ENCODE measurements around the gene ZSCAN23.

ZSCAN23 gene

GRCh38 chr6:28443112-28443773 lies at the start of gene ZSCAN23:
ZSCAN23 (minus strand) TSS chr6:28443491; CDS start chr6:28436266, 7,225 bp downstream.
- H3K27me3 ChIP-seq (ENCODE audit: control insufficient read depth, insufficient read depth, low read length): no peaks in the 10 kb centered on the region
- H3K9ac ChIP-seq (ENCODE audit: low read depth, low read length): peak within 1 kb of the TSS; percentile 82
- no peaks in the 10 kb centered on the region for H3K9me3 ChIP-seq (ENCODE audit: control insufficient read depth, insufficient read depth, low read length)
- no peaks in the 10 kb centered on the region for H3K4me1 ChIP-seq (ENCODE audit: control insufficient read depth, insufficient read depth, low read length)
- H3K27ac ChIP-seq (ENCODE audit: low read depth, low read length): peak within 1 kb of the TSS; percentile 86
- H3K4me3 ChIP-seq (ENCODE audit: low read depth, low read length): peak within 1 kb of the TSS; percentile 85
- no peaks in the 10 kb centered on the region for H3K36me3 ChIP-seq (ENCODE audit: control insufficient read depth, insufficient read depth, low read length)

GRCh38 chr6:28491984-28492317 lies 48.7 kb upstream of the ZSCAN23 start:
- H3K27me3 ChIP-seq (ENCODE audit: control insufficient read depth, insufficient read depth, low read length): no peaks in the 10 kb centered on the region
- no peaks in the 10 kb centered on the region for H3K9me3 ChIP-seq (ENCODE audit: control insufficient read depth, insufficient read depth, low read length)
- H3K27ac ChIP-seq (ENCODE audit: low read depth, low read length): no peak overlapping the region
- H3K4me1 ChIP-seq (ENCODE audit: control insufficient read depth, insufficient read depth, low read length): peaks cover 4% of the 10 kb centered on the region; the same call in 1 of the 2 replicates
- H3K9ac ChIP-seq (ENCODE audit: low read depth, low read length): no peak overlapping the region
- no peak overlapping the region; the same call in 1 of the 2 replicates for H3K4me3 ChIP-seq (ENCODE audit: low read depth, low read length)
- H3K36me3 ChIP-seq (ENCODE audit: control insufficient read depth, insufficient read depth, low read length): no peaks in the 10 kb centered on the region

- no peaks in the 10 kb centered on the region for H3K27me3 ChIP-seq (ENCODE audit: control insufficient read depth, insufficient read depth, low read length)
- H3K27ac ChIP-seq (ENCODE audit: low read depth, low read length): peak overlapping the region; percentile 75
- peak overlapping the region; percentile 71; the same call in 1 of the 2 replicates for H3K9ac ChIP-seq (ENCODE audit: low read depth, low read length)
- H3K9me3 ChIP-seq (ENCODE audit: control insufficient read depth, insufficient read depth, low read length): no peaks in the 10 kb centered on the region
- peak overlapping the region; percentile 85 for H3K4me3 ChIP-seq (ENCODE audit: low read depth, low read length)
- peaks cover 4% of the 10 kb centered on the region; the same call in 1 of the 2 replicates for H3K4me1 ChIP-seq (ENCODE audit: control insufficient read depth, insufficient read depth, low read length)
- no peaks in the 10 kb centered on the region for H3K36me3 ChIP-seq (ENCODE audit: control insufficient read depth, insufficient read depth, low read length)
Observed at GRCh38 chr6:28490205-28490890, 47.1 kb upstream of the ZSCAN23 start.

- H3K27me3 ChIP-seq (ENCODE audit: control insufficient read depth, insufficient read depth, low read length): no peaks in the 10 kb centered on the region
- no peaks in the 10 kb centered on the region for H3K36me3 ChIP-seq (ENCODE audit: control insufficient read depth, insufficient read depth, low read length)
- H3K4me3 ChIP-seq (ENCODE audit: low read depth, low read length): peak overlapping the region; percentile 85
- H3K9me3 ChIP-seq (ENCODE audit: control insufficient read depth, insufficient read depth, low read length): no peaks in the 10 kb centered on the region
- H3K9ac ChIP-seq (ENCODE audit: low read depth, low read length): peak overlapping the region; percentile 71
- peak overlapping the region; percentile 75 for H3K27ac ChIP-seq (ENCODE audit: low read depth, low read length)
- peaks cover 4% of the 10 kb centered on the region; the same call in 1 of the 2 replicates for H3K4me1 ChIP-seq (ENCODE audit: control insufficient read depth, insufficient read depth, low read length)
Observed at GRCh38 chr6:28489366-28490204, 46.3 kb upstream of the ZSCAN23 start.

GRCh38 chr6:28488916-28489365 lies 45.6 kb upstream of the ZSCAN23 start:
- Histone ChIP-seq H3K4me3 (ENCODE audit: low read depth, low read length) (peak overlapping the region; percentile 85), H3K9ac (ENCODE audit: low read depth, low read length) (peak overlapping the region; percentile 47), H3K27ac (ENCODE audit: low read depth, low read length) (peak overlapping the region; percentile 61), H3K27me3 (ENCODE audit: control insufficient read depth, insufficient read depth, low read length) (no peaks in the 10 kb centered on the region), H3K4me1 (ENCODE audit: control insufficient read depth, insufficient read depth, low read length) (peaks cover 4% of the 10 kb centered on the region; the same call in 1 of the 2 replicates), H3K36me3 (ENCODE audit: control insufficient read depth, insufficient read depth, low read length) (no peaks in the 10 kb centered on the region), H3K9me3 (ENCODE audit: control insufficient read depth, insufficient read depth, low read length) (no peaks in the 10 kb centered on the region)

- H3K9me3 ChIP-seq (ENCODE audit: control insufficient read depth, insufficient read depth, low read length): no peaks in the 10 kb centered on the region
- H3K27ac ChIP-seq (ENCODE audit: low read depth, low read length): no peak overlapping the region
- H3K27me3 ChIP-seq (ENCODE audit: control insufficient read depth, insufficient read depth, low read length): no peaks in the 10 kb centered on the region
- peaks cover 4% of the 10 kb centered on the region; the same call in 1 of the 2 replicates for H3K4me1 ChIP-seq (ENCODE audit: control insufficient read depth, insufficient read depth, low read length)
- H3K9ac ChIP-seq (ENCODE audit: low read depth, low read length): no peak overlapping the region
- H3K36me3 ChIP-seq (ENCODE audit: control insufficient read depth, insufficient read depth, low read length): no peaks in the 10 kb centered on the region
- H3K4me3 ChIP-seq (ENCODE audit: low read depth, low read length): no peak overlapping the region
Observed at GRCh38 chr6:28486988-28487742, 43.9 kb upstream of the ZSCAN23 start.

GRCh38 chr6:28486533-28486932 lies 43.2 kb upstream of the ZSCAN23 start:
- Histone ChIP-seq H3K27ac (ENCODE audit: low read depth, low read length) (no peak overlapping the region), H3K4me3 (ENCODE audit: low read depth, low read length) (no peak overlapping the region), H3K4me1 (ENCODE audit: control insufficient read depth, insufficient read depth, low read length) (no peaks in the 10 kb centered on the region), H3K36me3 (ENCODE audit: control insufficient read depth, insufficient read depth, low read length) (no peaks in the 10 kb centered on the region), H3K9me3 (ENCODE audit: control insufficient read depth, insufficient read depth, low read length) (no peaks in the 10 kb centered on the region), H3K27me3 (ENCODE audit: control insufficient read depth, insufficient read depth, low read length) (no peaks in the 10 kb centered on the region), H3K9ac (ENCODE audit: low read depth, low read length) (no peak overlapping the region)

- H3K4me3 ChIP-seq (ENCODE audit: low read depth, low read length): no peak overlapping the region
- H3K9ac ChIP-seq (ENCODE audit: low read depth, low read length): no peak overlapping the region
- no peak overlapping the region for H3K27ac ChIP-seq (ENCODE audit: low read depth, low read length)
- no peaks in the 10 kb centered on the region for H3K36me3 ChIP-seq (ENCODE audit: control insufficient read depth, insufficient read depth, low read length)
- peaks cover 5% of the 10 kb centered on the region; the same call in 1 of the 2 replicates for H3K27me3 ChIP-seq (ENCODE audit: control insufficient read depth, insufficient read depth, low read length)
- no peaks in the 10 kb centered on the region for H3K9me3 ChIP-seq (ENCODE audit: control insufficient read depth, insufficient read depth, low read length)
- no peaks in the 10 kb centered on the region for H3K4me1 ChIP-seq (ENCODE audit: control insufficient read depth, insufficient read depth, low read length)
Observed at GRCh38 chr6:28485482-28485881, 42.2 kb upstream of the ZSCAN23 start.

- Histone ChIP-seq H3K27me3 (ENCODE audit: control insufficient read depth, insufficient read depth, low read length) (peaks cover 16% of the 10 kb centered on the region), H3K27ac (ENCODE audit: low read depth, low read length) (no peak overlapping the region), H3K9me3 (ENCODE audit: control insufficient read depth, insufficient read depth, low read length) (no peaks in the 10 kb centered on the region), H3K4me3 (ENCODE audit: low read depth, low read length) (no peak overlapping the region), H3K4me1 (ENCODE audit: control insufficient read depth, insufficient read depth, low read length) (no peaks in the 10 kb centered on the region), H3K36me3 (ENCODE audit: control insufficient read depth, insufficient read depth, low read length) (no peaks in the 10 kb centered on the region), H3K9ac (ENCODE audit: low read depth, low read length) (no peak overlapping the region)
Observed at GRCh38 chr6:28480253-28480932, 37.1 kb upstream of the ZSCAN23 start.

- Histone ChIP-seq H3K27me3 (ENCODE audit: control insufficient read depth, insufficient read depth, low read length) (peaks cover 16% of the 10 kb centered on the region), H3K9ac (ENCODE audit: low read depth, low read length) (0 out of 2 replicates have a peak overlapping the region, but pooled peaks have one; percentile 21), H3K36me3 (ENCODE audit: control insufficient read depth, insufficient read depth, low read length) (no peaks in the 10 kb centered on the region), H3K4me3 (ENCODE audit: low read depth, low read length) (peak overlapping the region; percentile 56), H3K4me1 (ENCODE audit: control insufficient read depth, insufficient read depth, low read length) (no peaks in the 10 kb centered on the region), H3K9me3 (ENCODE audit: control insufficient read depth, insufficient read depth, low read length) (no peaks in the 10 kb centered on the region), H3K27ac (ENCODE audit: low read depth, low read length) (no peak overlapping the region)
Observed at GRCh38 chr6:28478518-28478917, 35.2 kb upstream of the ZSCAN23 start.

All from HUES48 (cell line).